Activated CD4-positive, alpha-beta T cell treated with anti-CD3 and anti-CD28 coated beads for 24 hours (primary cell): ENCODE measurements around the gene TMEM30A.

Source experiments
- DNase-seq, 2 donors: peaks; one replicate each; pipeline ENCODE4 v3.0.0-alpha.2; 2020; ENCODE audit warnings: low read depth in 2 of 2

The TMEM30A gene

DNA sequence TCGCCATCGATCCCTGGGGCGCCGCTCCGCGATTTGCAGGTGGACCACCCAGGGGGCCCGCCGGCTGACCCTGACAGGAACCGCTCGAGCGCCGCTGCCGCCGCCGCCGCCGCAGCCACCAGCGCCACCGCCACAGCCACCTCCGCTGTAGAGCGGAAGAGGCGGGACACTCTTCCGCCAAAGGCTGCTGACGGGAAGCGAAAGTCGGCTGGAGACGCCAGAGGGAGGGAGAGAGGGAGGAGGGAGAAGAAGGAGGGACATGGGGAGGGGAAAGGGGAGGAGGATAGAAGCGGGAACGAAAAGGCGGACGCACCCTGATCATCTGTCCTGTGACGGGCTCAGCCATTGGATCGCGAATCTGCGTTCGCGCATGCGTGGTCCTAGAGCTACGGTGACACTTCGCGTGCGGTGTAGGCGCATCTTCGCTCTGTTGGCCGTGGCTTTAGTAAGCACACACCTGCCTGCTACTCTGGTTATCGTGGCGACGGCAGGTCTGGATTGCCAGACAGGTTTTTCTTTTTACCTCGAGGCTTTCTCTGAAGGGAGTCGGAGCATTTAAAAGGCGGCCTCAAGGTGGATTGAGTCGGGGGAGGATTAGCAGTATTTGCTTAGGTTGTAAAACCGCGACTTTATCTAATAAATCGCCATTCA is at the start of gene TMEM30A:
Gene TMEM30A, minus strand, starts transcription at position 161 of the 651 bp plus-strand sequence. Its CDS starts 154 bp downstream, at position 7.
- peak; percentile 91 to 94 for DNase-seq

DNA sequence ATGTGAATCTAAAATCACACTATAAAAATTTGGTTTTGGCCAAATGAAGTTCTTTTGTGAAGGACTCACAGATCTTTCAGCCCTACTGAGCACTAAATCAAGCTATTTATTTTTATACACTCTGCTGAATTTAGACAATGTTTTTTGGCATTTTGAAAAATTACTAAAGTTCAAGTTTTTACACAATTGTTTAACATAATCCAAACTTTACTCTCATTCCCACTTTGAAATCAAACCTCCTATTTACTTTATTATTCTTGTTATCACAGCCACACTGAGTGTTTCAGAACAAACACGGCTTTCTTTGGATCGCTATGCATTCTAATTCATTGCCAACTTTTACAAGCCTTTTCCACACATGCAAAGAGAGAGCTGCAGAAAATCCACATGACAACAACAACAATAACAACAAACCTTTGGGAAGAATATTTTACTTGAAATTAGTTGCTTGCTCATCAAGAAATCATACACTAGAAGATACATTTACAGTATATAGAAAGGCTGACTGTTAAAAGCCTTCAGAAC is 49.1 kb upstream of the TMEM30A start:
- DNase-seq: no peak

DNA sequence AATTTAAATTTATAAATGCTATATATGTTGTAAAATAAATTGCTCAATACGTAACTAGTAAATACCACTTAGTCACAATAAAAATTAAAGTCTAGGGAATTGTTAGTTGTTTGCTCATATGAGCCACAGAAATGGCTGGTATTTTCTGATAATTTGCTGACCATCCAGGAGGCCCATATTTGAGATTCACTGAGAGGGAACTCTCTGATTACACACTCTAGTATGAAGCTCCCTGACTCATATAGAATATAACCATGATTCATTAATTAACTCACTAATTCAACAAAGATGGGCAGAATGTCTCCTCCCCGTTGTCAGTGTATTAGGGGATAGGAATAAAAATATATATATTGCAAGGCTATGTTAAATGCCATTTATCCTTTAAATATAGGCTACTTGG is 46.6 kb upstream of the TMEM30A start:
- DNase-seq: no peak

DNA sequence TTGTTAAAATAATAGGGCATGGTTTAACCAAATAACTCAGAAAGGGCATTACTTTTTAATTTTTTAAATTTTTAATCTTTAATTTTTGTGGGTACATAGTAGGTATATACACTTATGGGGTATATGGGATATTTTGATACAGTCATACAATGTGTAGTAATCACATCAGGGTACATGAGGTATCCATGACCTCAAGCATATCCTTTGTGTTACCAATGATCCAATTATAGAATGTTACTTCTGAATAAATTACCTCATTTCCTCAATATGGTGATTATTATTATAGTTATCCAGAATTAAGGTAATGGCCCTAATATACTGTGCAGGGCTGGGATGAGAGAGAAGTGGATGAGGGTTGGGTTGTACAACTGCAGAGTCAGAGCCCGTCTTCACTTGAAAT is 45.1 kb upstream of the TMEM30A start:
- no peak for DNase-seq

DNA sequence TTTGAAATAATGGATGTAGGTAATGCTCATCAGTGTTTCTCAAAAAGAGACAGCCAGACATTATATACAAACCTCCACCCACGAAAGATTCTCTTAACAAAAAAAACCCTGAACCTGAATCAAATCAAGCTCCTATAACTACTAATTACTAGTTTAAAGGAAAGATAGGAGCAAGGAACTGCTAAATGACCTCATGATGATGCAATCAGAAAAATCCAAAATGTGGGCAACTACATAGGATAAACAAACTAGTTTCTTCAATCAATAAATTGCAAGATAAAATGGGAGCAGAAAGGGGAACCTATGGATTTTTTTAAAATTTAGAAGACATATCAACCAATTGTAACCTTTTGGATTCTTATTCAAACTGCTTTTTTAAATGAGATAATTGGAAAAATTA is 43.2 kb upstream of the TMEM30A start:
- no peak for DNase-seq

DNA sequence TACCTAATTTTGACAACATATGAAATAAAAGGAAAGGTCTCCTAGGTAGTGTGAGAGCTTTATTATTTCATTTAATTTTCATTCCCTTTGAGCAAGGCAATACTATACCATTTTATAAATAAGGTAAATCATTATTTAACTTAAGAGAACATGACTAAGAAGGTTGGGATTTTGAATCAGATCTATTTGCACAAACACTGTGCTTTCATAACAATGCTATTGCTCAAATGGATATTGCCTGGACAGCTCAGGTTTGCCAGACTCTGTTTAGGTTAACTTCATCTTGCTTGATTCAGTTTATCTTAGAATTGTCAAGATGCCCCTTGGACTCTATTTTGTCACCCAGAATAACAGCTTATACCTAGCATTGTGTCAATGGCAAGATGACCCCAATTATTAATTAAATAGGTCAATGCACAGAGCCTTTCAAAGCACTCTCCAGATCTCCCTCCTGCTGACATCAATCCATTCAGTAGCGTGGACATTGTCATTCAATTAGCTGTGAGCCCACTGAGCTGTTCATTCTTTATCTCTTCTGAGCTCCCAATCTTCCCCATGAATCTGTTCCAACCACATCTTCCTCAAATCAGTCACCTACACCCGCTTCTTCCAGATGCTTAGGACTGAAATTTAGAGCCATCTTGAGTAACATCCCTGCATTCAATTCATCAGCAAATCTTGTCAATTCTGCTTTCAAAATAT is 42.1 kb upstream of the TMEM30A start:
- no peak for DNase-seq

DNA sequence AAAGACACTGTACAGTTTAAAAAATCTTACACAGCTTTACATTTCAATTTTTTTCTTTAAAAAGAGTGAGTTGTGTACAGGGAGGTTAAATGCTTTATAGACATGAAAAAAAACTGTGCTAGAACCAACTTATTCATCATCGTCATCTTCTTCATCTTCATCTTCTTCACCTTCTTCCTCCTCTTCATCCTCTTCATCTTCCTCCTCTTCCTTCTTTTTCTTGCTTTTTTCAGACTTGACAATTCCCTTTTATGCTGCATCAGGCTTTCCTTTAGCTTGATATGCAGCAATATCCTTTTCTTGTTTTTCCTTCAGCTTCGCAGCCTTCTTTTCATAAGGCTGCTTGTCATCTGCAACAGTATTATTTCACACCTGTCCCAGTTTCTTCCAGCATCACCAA is 34.3 kb upstream of the TMEM30A start:
- DNase-seq: no peak

DNA sequence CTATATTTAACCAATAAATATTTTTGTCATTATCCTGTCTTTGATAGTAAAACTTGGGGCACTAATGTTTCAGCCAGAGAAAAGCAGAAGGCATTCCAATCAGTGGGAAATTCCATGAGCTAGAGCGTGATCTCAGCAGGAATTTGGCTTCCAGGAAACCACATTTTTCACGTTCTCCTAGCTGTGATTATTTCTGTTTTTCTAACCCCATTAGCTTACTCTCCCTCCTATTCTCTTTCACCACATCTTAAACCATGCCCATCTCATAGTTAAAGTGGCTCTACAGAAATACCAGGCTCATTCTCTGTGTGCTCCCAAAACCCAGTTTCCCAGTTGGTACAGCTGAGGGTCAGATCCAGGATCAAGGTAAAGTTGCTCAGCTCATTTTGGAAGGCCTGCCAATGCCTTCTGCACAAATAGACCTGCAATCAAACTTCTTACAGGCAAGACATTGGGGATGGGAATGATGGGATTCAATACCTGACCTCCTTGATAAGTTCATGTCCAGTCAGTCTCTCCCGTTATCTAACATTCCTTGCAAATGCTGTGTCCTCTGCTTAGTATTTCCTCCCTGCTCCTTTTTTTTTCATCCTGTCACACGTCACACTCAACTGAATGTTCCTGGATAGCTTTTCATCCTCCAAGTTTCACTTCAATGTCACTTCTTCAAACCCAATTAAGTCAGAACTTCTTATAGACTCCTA is 33.1 kb upstream of the TMEM30A start:
- DNase-seq: no peak

DNA sequence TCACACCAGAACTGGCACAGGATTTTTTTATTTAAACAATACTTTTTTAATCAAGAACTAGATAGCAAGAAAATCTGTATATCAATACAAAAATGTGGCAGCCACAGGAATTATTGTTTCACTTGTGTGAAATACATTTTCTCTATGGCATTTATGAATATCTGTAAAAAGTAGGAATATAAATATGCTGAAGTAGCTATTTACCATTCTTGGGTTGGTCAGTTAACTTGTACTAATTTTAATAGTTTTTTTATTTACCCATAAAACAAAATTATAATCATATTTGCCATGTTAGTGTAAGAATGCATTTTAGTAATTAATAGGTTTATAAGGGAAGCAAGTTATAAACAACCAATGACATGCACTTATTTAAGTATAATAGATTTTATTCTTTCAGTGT is 31.4 kb upstream of the TMEM30A start:
- no peak for DNase-seq

DNA sequence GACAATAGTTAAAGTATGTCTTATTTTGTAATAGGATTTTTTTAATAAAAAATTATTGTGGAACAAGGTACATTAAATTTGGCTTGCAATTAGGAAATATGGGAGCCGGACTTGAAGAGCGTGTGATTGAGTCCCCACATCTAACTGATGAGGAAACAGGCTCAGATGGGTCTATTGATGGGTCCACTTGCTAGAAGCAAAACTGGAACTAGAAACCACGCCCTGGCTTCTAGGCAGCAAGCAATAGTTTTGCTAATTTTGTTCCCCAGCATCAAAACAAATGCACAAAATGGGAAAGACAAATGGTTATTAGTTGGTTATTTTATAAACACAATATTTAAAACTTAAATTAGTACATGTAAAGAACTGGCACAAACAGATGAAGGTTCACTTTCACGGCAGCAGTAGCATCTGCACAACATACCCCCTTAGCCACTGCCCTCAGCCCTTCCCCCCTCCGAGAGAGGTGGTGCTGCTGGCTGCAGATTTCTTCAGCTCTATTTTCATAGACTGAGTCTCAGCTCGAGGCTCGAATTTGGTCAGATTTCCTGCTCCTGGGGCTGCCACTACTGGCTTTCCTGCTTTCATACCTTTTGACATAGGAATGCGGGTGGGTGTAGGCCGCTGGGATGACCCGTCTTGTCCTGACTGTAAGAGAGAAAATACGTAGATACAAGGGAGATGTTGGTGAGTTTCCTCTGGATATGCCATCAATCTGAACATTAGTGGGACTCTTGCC is 23.8 kb upstream of the TMEM30A start:
- no peak for DNase-seq

DNA sequence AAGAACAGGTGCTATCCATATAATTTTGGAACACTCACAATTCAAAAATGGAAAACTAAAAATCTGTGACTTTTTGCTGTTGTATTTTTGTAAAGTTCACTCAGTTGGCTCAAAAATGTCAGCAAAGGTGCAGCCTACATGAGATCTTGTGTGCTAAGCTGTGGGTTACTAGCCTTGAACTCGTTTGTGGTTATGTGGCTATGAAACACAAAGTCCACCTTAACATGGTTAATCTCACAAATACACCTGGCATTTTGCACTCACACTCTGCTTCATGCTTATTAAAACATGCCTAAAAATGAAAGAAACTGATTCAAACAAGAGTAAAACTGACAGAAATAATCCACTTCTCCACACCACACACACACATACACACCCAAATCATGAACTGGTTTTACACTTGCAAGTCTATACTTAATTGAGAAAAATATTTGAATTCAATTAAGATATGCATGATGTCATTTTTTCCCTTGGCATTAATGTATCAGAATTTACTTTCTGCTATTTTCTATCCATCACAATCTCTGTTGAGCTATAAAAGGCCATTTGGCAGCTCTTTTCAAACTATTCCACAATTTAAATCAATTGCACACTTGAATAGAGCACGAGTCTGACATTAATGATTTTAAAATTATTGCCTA is 22.9 kb upstream of the TMEM30A start:
- no peak for DNase-seq

DNA sequence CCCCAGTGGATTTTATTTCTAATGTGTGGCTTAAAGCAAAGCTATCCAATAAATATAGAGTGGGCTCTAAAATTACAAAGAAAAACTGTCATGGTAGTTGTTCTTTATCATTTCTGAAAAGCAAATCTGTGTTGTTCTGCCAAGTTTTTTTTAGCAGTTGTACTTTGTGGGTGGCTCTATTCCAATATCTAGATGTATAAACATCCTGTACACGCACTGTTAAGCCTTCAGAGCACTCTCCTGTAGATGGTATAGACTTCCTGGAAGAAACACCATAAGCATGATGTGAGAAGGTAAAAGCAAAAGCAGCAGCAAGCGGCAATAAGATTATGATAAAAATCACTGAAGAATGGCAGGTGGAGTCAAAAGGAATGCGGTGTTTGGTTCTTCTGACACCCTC is 21.5 kb upstream of the TMEM30A start:
- DNase-seq: no peak

DNA sequence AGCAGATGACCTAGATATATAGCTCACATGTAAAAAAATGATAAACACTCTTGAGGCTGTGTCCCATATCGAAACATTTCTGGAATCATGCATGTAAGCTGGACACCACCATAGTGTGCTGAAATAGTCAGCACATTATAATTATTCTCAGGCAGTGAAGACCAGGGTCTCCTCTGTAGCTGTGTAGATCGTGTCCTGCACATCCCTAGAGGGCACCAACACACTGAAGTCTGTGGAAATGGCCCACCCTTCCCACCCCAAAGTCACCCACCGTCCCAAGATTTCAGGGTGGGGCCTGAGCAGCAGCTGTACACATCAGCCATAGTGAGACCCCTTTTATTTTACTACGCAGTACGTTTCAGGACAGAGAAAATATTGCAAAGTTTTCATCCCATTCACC is 21.0 kb upstream of the TMEM30A start:
- DNase-seq: no peak

DNA sequence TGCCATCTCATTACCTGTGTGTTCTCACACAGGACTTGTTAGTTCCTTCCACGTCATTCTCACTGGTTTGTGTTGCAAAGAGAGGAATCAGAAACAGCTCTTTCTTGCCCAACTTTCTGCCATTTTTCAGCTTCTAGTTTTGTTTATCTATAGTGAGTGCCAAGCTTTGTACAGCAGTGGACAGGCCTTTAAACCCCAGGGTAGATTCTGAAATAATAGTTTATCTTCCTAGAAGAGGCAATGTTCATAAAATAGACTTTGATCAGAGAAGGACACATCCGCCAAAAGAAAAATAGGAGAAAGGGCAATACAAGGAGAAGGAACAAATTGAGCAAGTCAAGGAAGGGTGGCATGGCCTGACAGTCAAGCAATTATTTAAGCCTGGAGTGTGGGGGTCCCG is 17.7 kb upstream of the TMEM30A start:
- no peak for DNase-seq

DNA sequence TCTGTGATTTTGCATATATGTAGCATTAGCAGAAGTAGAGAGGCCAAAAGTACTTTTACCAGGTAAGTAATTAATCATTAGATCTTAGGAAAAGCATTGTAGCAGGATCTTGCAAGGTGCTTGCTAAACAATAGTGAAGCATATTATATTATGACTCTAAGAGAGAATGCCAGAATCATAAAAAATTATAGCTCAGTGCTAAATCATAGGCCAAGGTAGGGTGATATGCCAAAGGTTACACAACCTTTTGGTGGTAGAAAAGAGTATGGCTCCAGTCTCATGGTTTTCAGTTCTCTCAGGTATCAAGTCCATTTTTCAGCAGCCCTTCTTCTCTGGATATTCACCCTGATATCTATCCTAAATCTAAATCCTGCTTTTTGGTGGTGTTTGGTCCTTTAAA is 16.9 kb upstream of the TMEM30A start:
- no peak for DNase-seq

DNA sequence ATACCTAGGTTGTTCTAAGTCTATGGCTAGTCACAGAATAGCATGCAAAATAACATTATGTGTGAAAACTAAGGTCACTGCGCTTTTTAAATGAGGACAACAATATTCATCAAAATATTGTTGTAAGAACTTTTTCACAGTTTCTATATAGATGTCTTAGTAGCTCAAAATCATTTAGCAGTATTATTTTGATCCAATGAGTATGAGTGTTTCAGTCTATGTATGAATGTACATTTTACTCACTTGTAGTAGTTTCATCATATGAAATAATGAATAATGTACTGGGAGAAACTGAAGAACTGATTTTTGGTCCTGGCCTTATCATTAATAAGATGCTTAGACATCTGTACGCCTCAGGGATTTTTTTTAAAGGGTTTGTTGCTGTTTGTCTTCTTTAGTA is 16.5 kb upstream of the TMEM30A start:
- DNase-seq: no peak

DNA sequence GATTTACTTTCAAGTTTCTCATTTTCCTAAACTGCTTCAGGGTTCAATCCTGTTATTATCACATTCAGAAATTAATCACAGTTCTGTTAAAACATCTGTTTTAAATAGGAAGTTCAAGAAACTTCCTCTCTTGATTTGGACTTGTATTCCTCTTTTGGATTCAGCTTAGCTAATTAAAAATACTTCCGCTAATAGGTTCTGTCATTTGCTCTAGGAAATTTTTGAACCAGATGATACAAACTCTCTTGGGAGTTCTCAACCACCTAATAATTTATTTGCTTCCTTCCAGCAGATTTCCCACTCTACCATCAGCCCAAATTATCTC is 15.9 kb upstream of the TMEM30A start:
- no peak for DNase-seq

DNA sequence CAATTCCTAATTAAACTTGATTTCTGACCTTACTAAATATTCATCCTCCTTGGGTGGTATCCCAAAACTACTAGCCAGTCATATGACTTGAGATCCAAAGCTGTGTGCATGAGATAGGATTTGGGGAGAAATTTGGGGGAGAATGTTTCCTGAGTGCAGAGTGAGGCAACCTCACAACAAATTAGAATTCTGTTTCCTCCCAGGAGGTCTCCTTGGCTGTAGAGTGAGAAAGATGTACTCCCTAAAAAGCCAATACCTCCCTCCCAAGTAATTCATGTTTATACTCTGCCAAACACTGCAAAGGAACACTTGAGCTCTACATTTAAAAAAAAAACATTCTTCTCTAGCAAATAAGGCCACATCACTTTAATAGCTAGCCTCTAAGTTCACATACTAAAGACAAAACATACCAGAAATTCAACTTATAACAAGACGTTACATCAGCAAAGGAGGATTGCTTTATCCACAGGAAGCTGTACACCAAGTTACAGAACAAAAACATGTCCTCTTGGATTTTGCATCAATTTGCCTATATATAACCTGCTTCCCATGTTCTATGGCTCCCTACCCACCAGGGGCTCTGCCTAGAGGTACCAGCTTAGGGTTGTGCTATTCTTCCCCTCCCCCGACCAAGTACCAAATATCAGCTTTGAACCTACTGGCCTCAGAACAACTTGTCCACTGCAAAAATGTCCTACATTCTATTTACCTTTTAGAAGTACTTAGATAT is 15.4 kb upstream of the TMEM30A start:
- DNase-seq: no peak

DNA sequence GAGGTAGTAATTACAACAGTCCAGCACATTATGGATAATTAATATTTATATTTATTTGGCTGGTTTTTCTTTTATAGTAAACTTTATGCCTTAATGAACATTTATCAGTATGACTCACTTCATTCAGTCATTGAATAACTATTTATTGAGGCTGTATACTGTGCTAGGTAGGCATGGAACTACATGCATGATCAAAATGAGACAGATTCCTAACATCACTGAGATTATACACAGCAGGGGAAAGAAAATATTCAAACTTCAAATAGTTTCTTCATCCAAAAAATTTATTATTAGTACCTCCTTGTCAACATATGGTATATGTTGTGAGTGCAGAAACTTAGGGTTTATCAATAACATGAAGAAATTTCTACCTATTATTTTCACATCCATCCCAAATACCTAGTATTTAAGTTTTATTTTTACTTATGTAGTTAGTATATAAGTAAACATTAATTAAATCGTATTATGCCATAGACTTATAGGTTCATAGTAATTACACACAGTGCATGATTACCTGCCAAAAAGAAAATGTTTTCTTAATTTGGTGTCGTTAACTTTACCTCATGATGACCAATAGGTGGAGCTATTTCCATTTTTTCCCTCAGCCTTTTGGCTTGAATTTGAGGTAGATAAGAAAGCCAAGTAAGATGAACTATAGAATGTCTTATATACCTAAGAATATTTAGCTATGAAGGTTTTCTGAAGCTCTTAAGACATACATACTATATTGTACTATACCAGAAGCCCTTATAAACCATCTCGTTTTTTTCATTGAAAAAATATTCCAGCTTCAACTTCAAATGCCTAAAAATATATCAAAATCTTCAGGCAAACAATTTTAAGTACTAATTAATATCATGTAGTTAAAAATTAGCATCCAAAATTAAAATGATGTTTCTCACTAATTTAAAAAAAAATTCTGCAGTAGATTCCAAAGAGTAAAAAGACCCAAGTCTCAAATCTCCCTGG is 12.5 kb upstream of the TMEM30A start:
- no peak for DNase-seq

DNA sequence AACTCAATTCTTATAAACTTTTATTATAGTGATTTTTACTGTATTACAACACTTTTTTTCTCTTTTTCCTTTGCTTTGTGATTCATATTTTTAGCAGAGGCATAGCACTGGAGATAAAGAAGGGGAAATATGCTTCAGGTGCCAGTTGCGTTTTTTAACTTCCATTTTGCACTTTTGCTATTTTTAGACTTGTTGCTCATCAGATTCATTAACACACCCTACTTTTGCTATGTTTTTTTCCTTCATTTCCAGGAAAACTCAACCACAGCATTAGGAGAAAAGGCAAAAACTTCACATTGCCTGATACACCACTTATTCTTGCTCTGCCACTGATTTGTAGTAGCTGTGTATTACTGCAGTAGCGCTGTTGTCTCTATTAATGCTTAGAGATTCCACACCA is 8.0 kb upstream of the TMEM30A start:
- DNase-seq: no peak
